K562 (cell line): ENCODE results near the gene UQCRC2. TPM values are rescaled to one million over a fixed set of nuclear protein-coding genes. Genes with fewer than 3 reads are reported as not detected.
A peak's percentile ranks its signal among the peaks of the same experiment; 100 is the strongest.

Source experiments
- ARHGAP35 ChIP-seq: fragments of 450-650 bp; IDR thresholded peaks from 2 replicates; pipeline ENCODE4 v1.6.1; 2018; ENCODE audit not compliant: partially characterized antibody
- ARID3A ChIP-seq: IDR thresholded peaks from 2 replicates; pipeline ENCODE4 v1.6.1; 2012; ENCODE audit warnings: low read depth, low read length, improper control_type of control experiment, borderline replicate concordance
- E2F3 ChIP-seq: fragments of 250-450 bp; sonication (Bioruptor Pico); IDR thresholded peaks from 2 replicates; pipeline ENCODE4 v1.4.0; 2020; ENCODE audit warnings: mild to moderate bottlenecking
- ERF ChIP-seq: fragments of 450-650 bp; formaldehyde crosslinking; IDR thresholded peaks from 2 replicates; pipeline ENCODE4 v1.4.0; 2020; ENCODE audit warnings: mild to moderate bottlenecking, mixed read lengths
- FOS ChIP-seq: IDR thresholded peaks from 3 replicates; pipeline ENCODE4 v1.6.1; 2011; ENCODE audit not compliant: insufficient read length; ENCODE audit errors: extremely low read depth
- IRF9 ChIP-seq: fragments of 450-650 bp; IDR thresholded peaks from 2 replicates; pipeline ENCODE4 v1.6.1; 2016; ENCODE audit warnings: missing biosample characterization, missing genetic modification characterization
- LARP7 ChIP-seq: fragments of 450-650 bp; IDR thresholded peaks from 2 replicates; pipeline ENCODE4 v1.6.1; 2016
- NFXL1 ChIP-seq: fragments of 450-650 bp; formaldehyde crosslinking; IDR thresholded peaks from 2 replicates; pipeline ENCODE4 v1.4.0; 2021; ENCODE audit warnings: mild to moderate bottlenecking
- PKNOX1 ChIP-seq: fragments of 450-650 bp; IDR thresholded peaks from 2 replicates; pipeline ENCODE4 v1.6.1; 2016
- VEZF1 ChIP-seq: fragments of 200-800 bp; sonication (Bioruptor generic); IDR thresholded peaks from 2 replicates; pipeline ENCODE4 v1.6.1; 2017; ENCODE audit warnings: missing genetic modification characterization, missing compliant biosample characterization
- ZC3H11A ChIP-seq: IDR thresholded peaks from 2 replicates; pipeline ENCODE4 v1.6.1; 2012; ENCODE audit warnings: low read depth, low read length, improper control_type of control experiment
- ZNF280A ChIP-seq: fragments of 450-650 bp; IDR thresholded peaks from 2 replicates; pipeline ENCODE4 v1.6.1; 2018; ENCODE audit warnings: mild to moderate bottlenecking, low read depth; ENCODE audit not compliant: partially characterized antibody
- polyA plus RNA-seq, 8 experiments: library from polyadenylated mRNA; depleted of rRNA in 4 of 8; stranded (reverse) in 5 of 8; unstranded in 3 of 8; fragments of >200 nt; fragmentation: Nextera tagmentation in 2 of 8; fragmentation: Illumina TruSeq in 1 of 8; extraction: Ambion mirVana in 2 of 8; extraction: Trizol in 1 of 8; gene quantifications; 2 replicates each; pipeline versions ENCODE4 v1.2.1 to v1.2.3, GENCODE V29; 2011 to 2014; ENCODE audit warnings: inconsistent platforms in 1 of 8, missing spikeins in 1 of 8
- total RNA-seq, 7 experiments: library from RNA; depleted of rRNA in 6 of 7; stranded (reverse); fragments of >200 nt in 6 of 7; fragmentation: Illumina TruSeq in 2 of 7; extraction: Trizol in 2 of 7; gene quantifications; 2 replicates each; pipeline versions ENCODE4 v1.2.1 to v1.2.3, GENCODE V29; 2011 to 2021; ENCODE audit warnings: low replicate concordance in 1 of 7

UQCRC2 gene
- total and polyA plus RNA-seq, 9 of the 15 experiments (the other 6 are each of a cell fraction or from before 2014, with no cell fraction given) = 177 to 516 (median 319) TPM

GRCh38 chr16:21994856-21995465, 41.8 kb downstream of the UQCRC2 start (continued):
- TF ChIP-seq ARID3A (0 out of 2 replicates have a peak, but pooled peaks have one; percentile 16), LARP7 (no peak), PKNOX1 (no peak), IRF9 (tag) (no peak), FOS (no peak), NFXL1 (CRISPR knock-in tag) (no peak), E2F3 (CRISPR knock-in tag) (no peak), VEZF1 (CRISPR knock-in tag) (peak; percentile 67; the same call in 1 of the 2 replicates), ERF (no peak), ZNF280A (no peak), ZC3H11A (no peak), ARHGAP35 (peak; percentile 51)
